ENCODE data around the gene C10orf95. TPM values are rescaled to one million over a fixed set of nuclear protein-coding genes. Genes with fewer than 3 reads are reported as not detected.

The C10orf95 gene
- total and polyA plus RNA-seq, 2 of the 13 experiments (the other 11 are each of a cell fraction or from before 2014, with no cell fraction given), result 0.05 to 0.07 TPM

DNA sequence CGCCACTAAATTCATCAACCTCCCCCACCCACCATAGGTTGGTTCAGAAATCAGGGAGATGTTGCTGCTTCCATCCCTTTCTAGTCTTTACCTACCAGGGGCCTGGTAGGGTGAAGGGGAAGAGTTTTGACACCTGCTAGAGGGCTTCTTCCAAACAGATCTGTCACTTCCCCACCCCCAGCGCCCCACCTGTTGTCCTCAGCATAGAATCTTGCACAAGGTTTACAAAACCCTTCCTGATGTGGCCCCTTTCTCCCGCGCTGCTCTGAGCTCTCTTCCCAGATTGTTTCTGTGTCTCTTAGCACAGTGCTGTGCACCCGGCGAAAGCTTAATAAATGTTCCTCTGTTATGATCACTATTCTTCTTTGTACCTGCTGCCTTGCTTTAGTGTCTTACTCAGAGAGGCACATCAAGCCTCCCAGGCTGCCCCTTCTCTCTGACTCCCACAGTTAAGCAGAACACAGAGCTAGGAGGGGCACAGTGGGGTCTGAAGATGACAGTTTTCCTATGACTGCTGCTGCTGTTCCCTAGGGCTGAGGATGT lies 11.2 kb upstream of the C10orf95 start:
- 8% methylated on average over 6 of the region's 6 CpGs for WGBS (ENCODE audit: low lambda C conversion rate)
- POLR2A ChIA-PET, result interaction anchor here (1.3 to 4.6 kb wide), 7 partner anchors 11 to 41 kb away, joined by 3 to 73 read pairs (median 11); partner anchors contain the start of genes ACTR1A, C10orf95, CUEDC2 and FBXL15
- FAIRE-seq (no peak), DNase-seq (ENCODE audit: low spot score) (no peak), ATAC-seq (peak; percentile 30)
- 0 out of 2 replicates have a peak overlapping the region, but pooled peaks have one; percentile 8 for H3K9ac ChIP-seq (ENCODE audit: insufficient read depth, low read depth, low read length)
- in situ Hi-C loops (cut with HindIII; ENCODE audit: extremely low pct_ligation_motif_present, low pct_unique_long_range_greater_than_20kb), result loop anchor here (5.0 kb wide), 1 partner anchor 40 kb away; the partner anchor contains the start of gene FBXL15
- CTCF ChIA-PET (ENCODE audit: low intra/inter-chr PET ratio, low total read pairs), result interaction anchor here (1.3 kb wide), 1 partner anchor 16 kb away, joined by 3 read pairs; no protein-coding TSS in a partner anchor
- peak overlapping the region; percentile 96 for H3K4me2 ChIP-seq (ENCODE audit: low read depth, low read length)
- H3K4me1 ChIP-seq (ENCODE audit: insufficient read depth, low read length), result peaks cover 58% of the 10 kb centered on the region
- BruUV-seq (replicated peaks), result no TSS peak
- no peaks in the 10 kb centered on the region for H3K9me3 ChIP-seq (ENCODE audit: low read length)
- intact Hi-C loops (cut with micrococcal nuclease; ENCODE audit: unreplicated experiment), result loop anchor here (2.0 kb wide), 1 partner anchor 42 kb away; the partner anchor contains the start of gene FBXL15
- H3K36me3 ChIP-seq (replicated peaks in 1 of 2; ENCODE audit: control insufficient read depth in 1 of 2, insufficient read depth in 2 of 2, low read length in 2 of 2), result no peaks in the 10 kb centered on the region
- H4K20me1 ChIP-seq (ENCODE audit: insufficient read depth, low read length), result no peaks in the 10 kb centered on the region
- H3K27me3 ChIP-seq (ENCODE audit: control insufficient read depth in 1 of 2, insufficient read depth in 2 of 2, low read length in 2 of 2), result no peaks in the 10 kb centered on the region
- H3K27ac ChIP-seq (ENCODE audit: extremely low read length, insufficient read depth, low read length), result peak overlapping the region; percentile 62
- peak overlapping the region; percentile 60 to 74 (median 64) for H3K4me3 ChIP-seq (replicated peaks in 1 of 3; ENCODE audit: insufficient read depth in 1 of 3, low read depth in 2 of 3, low read length in 3 of 3)
- H3K79me2 ChIP-seq (ENCODE audit: insufficient read depth, low read length), result no peaks in the 10 kb centered on the region
- H2AFZ ChIP-seq (ENCODE audit: low read length), result no peak overlapping the region
- no peak for TF ChIP-seq ZNF562 (CRISPR knock-in tag; IDR thresholded peaks at IDR 0.05; ENCODE audit: borderline replicate concordance)
- TF ChIP-seq, protein P1, sequence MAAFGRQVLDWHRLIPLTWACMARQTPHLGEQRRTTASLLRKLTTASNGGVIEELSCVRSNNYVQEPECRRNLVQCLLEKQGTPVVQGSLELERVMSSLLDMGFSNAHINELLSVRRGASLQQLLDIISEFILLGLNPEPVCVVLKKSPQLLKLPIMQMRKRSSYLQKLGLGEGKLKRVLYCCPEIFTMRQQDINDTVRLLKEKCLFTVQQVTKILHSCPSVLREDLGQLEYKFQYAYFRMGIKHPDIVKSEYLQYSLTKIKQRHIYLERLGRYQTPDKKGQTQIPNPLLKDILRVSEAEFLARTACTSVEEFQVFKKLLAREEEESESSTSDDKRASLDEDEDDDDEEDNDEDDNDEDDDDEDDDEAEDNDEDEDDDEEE (CRISPR knock-in tag; IDR thresholded peaks at IDR 0.05), result no peak
- TF ChIP-seq ZNF703 (CRISPR knock-in tag; IDR thresholded peaks at IDR 0.05; ENCODE audit: borderline replicate concordance), result no peak
- TF ChIP-seq, protein P2, sequence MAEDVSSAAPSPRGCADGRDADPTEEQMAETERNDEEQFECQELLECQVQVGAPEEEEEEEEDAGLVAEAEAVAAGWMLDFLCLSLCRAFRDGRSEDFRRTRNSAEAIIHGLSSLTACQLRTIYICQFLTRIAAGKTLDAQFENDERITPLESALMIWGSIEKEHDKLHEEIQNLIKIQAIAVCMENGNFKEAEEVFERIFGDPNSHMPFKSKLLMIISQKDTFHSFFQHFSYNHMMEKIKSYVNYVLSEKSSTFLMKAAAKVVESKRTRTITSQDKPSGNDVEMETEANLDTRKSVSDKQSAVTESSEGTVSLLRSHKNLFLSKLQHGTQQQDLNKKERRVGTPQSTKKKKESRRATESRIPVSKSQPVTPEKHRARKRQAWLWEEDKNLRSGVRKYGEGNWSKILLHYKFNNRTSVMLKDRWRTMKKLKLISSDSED (CRISPR knock-in tag; IDR thresholded peaks at IDR 0.05), result no peak
- TF ChIP-seq POLR2AphosphoS2 (IDR thresholded peaks at IDR 0.05; ENCODE audit: low read depth, low read length), result no peak
- TF ChIP-seq HES4 (CRISPR knock-in tag; IDR thresholded peaks at IDR 0.05; ENCODE audit: borderline replicate concordance), result no peak
- no peak for TF ChIP-seq TARDBP (CRISPR knock-in tag; IDR thresholded peaks at IDR 0.05)
- no peak for TF ChIP-seq KLF6 (CRISPR knock-in tag; IDR thresholded peaks at IDR 0.05)
- no peak for TF ChIP-seq FOSL1 (CRISPR knock-in tag; IDR thresholded peaks at IDR 0.05; ENCODE audit: borderline replicate concordance)
- no peak for TF ChIP-seq IRX3 (CRISPR knock-in tag; IDR thresholded peaks at IDR 0.05; ENCODE audit: borderline replicate concordance, low read depth)
- TF ChIP-seq, protein P3, sequence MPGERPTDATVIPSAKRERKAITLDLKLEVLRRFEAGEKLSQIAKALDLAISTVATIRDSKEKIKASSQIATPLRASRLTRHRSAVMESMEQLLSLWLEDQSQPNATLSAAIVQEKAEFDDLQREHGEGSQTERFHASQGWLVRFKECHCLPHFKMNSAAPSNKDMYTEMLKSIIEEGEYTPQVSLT (CRISPR knock-in tag; IDR thresholded peaks at IDR 0.05; ENCODE audit: borderline replicate concordance, low read depth), result no peak
- TF ChIP-seq, protein P4, sequence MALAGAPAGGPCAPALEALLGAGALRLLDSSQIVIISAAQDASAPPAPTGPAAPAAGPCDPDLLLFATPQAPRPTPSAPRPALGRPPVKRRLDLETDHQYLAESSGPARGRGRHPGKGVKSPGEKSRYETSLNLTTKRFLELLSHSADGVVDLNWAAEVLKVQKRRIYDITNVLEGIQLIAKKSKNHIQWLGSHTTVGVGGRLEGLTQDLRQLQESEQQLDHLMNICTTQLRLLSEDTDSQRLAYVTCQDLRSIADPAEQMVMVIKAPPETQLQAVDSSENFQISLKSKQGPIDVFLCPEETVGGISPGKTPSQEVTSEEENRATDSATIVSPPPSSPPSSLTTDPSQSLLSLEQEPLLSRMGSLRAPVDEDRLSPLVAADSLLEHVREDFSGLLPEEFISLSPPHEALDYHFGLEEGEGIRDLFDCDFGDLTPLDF (CRISPR knock-in tag; IDR thresholded peaks at IDR 0.05), result no peak
- TF ChIP-seq, protein P5, sequence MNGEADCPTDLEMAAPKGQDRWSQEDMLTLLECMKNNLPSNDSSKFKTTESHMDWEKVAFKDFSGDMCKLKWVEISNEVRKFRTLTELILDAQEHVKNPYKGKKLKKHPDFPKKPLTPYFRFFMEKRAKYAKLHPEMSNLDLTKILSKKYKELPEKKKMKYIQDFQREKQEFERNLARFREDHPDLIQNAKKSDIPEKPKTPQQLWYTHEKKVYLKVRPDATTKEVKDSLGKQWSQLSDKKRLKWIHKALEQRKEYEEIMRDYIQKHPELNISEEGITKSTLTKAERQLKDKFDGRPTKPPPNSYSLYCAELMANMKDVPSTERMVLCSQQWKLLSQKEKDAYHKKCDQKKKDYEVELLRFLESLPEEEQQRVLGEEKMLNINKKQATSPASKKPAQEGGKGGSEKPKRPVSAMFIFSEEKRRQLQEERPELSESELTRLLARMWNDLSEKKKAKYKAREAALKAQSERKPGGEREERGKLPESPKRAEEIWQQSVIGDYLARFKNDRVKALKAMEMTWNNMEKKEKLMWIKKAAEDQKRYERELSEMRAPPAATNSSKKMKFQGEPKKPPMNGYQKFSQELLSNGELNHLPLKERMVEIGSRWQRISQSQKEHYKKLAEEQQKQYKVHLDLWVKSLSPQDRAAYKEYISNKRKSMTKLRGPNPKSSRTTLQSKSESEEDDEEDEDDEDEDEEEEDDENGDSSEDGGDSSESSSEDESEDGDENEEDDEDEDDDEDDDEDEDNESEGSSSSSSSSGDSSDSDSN (CRISPR knock-in tag; IDR thresholded peaks at IDR 0.05), result peak; percentile 27; the same call in 1 of the 2 replicates
